Measurements from ENCODE around the gene ZNF808. TPM values are rescaled to one million over a fixed set of nuclear protein-coding genes. Genes with fewer than 3 reads are reported as not detected.
"Not testable (repeated sequence)": the region's sequence is repeated elsewhere in the genome, so short reads cannot be mapped to it uniquely, and the experiment has no call there.

The ZNF808 gene
- polyA plus RNA-seq (2012; ENCODE audit: missing spikeins) = 12.6 TPM

DNA sequence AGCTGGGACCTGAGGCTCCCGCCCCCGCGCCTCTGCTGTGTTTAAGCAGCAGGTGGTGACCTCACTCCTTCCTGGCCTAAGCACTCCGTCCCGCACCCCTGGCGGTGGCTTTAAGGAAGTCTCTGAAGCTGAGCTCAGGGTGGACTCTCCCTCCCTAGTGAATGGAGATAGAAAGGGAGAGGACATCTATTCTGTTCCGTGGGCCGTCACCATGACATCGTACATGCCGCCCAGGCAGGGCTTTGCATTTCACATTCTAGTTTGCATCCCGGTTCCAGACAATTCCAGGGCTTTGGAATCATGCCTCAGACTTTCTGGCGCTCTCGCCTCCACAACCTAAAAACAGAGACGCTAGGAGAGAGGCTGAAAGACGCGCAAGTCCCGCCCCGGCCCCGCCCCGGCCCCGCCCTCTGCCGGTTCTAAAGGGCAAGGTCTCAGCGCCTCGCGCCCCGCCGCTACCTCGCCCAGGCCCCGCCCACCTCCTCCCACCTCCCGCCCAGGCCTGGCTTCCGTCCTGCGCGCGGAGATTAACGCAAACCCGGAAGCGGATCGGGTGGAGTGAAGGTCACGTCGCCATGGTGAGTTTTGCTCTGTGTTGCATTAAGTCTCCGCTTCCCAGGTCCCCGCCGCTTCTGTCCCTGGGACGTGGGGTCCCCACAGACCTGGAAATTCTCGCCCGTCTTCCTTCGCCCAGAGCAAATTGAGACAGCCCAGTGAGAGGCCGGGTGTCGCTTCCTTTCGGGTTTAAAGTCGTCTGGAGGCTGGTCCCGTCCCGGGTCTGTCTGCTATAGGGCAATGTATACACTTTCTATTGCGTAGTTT, at the start of gene ZNF808:
TSS of gene ZNF808 (plus strand) at position 535 of the 822 bp plus-strand sequence. CDS start 15,617 bp downstream, outside the sequence.
- DNase-seq (ENCODE audit: insufficient read length) (peak; percentile 85), FAIRE-seq (peak; percentile 96)
- TF ChIP-seq POLR2A (IDR thresholded peaks at IDR 0.05; ENCODE audit: low read depth, low read length) (peak; percentile 65; the same call in 1 of the 2 replicates), TAF1 (IDR thresholded peaks at IDR 0.05; ENCODE audit: borderline replicate concordance, low read depth, low read length) (no peak), POLR2AphosphoS5 (IDR thresholded peaks at IDR 0.05; ENCODE audit: low read depth, low read length) (peak; percentile 80)

DNA sequence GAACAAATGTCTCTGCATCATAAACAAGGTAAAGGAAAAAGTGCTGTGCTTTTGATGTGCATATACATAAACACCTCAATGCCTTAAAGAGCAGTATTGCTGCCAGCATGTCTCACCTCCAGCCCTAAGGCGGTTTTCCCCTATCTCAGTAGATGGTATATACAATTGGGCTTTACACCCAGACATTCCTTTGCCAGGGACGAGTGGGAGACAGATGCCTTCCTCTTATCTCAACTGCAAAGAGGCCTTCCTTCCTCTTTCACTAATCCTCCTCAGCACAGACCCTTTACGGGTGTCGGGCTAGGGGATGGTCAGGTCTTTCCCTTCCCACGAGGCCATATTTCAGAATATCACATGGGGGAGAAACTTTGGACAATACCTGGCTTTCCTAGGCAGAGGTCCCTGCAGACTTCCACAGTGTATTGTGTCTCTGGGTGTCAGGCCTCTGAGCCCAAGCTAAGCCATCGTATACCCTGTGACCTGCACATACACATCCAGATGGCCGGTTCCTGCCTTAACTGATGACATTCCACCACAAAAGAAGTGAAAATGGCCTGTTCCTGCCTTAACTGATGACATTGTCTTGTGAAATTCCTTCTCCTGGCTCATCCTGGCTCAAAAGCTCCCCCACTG, 43.2 kb upstream of the ZNF808 start:
- not testable (repeated sequence) for DNase-seq (ENCODE audit: insufficient read length); FAIRE-seq

DNA sequence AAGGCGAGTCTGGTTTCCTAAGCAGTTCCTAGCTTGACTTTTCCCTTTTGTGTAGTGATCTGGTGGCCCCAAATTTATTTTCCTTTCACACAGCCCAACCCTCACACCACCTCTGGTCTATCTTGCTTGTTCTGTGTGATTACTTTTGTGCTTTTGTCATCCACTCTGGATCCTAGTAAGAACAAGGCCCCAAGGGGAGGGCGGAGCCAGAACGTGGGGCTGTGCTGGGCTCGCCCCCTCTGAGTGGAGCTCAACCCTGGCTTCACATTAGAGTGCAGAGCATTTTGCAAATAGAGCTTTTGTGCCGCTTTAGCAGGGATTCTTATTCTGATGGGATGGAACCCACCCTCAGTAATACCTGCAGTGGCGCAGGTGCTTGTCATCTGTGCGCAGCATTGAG, 42.4 kb upstream of the ZNF808 start:
- not testable (repeated sequence) for FAIRE-seq; DNase-seq (ENCODE audit: insufficient read length)

DNA sequence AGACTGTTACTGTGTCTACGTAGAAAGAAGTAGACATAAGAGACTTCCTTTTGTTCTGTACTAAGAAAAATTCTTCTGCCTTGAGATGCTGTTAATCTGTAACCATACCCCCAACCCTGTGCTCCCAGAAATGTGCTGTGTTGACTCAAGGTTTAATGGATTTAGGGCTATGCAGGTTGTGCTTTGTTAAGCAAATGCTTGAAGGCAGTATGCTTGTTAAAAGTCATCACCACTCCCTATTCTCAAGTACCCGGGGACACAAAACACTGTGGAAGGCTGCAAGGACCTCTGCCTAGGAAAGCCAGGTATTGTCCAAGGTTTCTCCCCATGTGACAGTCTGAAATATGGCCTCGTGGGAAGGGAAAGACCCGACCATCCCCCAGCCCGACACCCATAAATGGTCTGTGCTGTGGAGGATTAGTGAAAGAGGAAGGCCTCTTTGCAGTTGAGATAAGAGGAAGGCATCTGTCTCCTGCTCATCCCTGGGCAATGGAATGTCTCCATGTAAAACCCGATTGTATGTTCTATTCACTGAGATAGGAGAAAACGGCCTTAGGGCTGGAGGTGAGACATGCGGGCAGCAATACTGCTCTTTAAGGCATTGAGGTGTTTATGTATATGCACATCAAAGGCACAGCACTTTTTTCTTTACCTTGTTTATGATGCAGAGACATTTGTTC, 41.8 kb upstream of the ZNF808 start:
- not testable (repeated sequence) for FAIRE-seq; DNase-seq (ENCODE audit: insufficient read length)

DNA sequence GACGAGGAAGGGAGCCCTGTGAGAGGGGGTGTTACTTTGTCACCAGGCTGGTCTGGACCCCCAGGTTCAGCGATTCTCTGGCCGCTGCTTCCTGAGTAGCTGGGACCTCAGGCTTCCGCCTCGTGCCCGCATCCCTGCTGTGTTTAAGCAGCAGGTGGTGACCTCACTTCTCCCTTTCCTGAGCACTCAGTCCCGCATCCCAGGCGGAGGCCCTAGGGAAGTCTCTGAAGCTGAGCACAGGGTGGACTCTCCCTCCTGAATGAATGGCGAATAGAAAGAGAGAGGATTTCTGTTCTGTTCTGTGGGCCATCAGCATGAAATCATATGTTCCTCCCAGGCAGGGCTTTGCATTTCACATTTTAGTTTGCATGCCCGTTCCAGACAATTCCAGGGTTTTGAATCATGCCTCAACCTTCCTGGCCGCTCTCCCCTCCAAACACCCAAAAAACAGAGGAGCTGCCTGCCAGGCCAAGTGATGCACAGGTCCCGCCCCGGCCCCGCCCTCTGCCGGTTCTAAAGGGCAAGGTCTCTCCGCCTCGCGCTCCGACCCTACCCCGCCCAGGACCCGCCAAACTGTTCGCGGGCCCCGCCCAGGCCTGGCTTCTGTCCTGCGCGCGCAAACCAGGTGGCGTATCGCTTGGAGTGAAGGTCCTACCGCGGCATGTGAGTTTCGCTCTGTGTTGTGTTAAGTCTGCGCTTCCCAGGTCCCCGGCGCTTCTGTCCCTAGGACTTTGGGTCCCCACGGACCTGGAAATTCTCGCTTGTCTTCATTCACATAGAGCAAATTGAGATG, 35.1 kb upstream of the ZNF808 start:
- no peak for DNase-seq (ENCODE audit: insufficient read length)

DNA sequence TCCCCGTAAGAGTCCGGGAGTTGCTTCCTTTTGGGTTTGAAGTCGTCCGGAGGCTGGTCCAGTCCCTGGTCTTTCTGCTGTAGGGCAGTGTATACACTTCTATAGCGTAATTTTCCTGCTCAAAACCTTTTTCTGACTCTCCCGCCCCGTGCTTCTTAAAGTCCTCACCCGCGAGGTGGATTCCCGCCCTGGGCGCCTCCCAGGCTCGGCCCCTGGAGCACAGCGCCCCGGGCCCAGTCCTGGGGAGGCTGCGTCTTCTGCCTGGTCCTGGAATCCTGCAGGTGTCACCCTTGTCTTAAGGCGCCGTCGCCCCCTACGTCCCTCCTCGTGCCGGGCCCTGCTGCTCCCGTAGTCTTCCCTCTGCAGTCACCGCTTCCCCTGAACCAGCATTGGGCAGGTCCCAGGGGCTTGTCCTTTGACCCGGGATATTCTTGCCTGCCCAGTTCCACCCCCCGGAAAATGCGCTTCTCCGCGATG, 34.4 kb upstream of the ZNF808 start:
- no peak for FAIRE-seq
- DNase-seq (ENCODE audit: insufficient read length) = no peak
- TF ChIP-seq POLR2A (IDR thresholded peaks at IDR 0.05; ENCODE audit: low read depth, low read length) (no peak), POLR2AphosphoS5 (IDR thresholded peaks at IDR 0.05; ENCODE audit: low read depth, low read length) (no peak), TAF1 (IDR thresholded peaks at IDR 0.05; ENCODE audit: borderline replicate concordance, low read depth, low read length) (no peak)

More for the DNA sequence above, 35.1 kb upstream of the ZNF808 start:
- TF ChIP-seq POLR2AphosphoS5 (IDR thresholded peaks at IDR 0.05; ENCODE audit: low read depth, low read length) (no peak), POLR2A (IDR thresholded peaks at IDR 0.05; ENCODE audit: low read depth, low read length) (no peak), TAF1 (IDR thresholded peaks at IDR 0.05; ENCODE audit: borderline replicate concordance, low read depth, low read length) (no peak)
- FAIRE-seq = no peak

DNA sequence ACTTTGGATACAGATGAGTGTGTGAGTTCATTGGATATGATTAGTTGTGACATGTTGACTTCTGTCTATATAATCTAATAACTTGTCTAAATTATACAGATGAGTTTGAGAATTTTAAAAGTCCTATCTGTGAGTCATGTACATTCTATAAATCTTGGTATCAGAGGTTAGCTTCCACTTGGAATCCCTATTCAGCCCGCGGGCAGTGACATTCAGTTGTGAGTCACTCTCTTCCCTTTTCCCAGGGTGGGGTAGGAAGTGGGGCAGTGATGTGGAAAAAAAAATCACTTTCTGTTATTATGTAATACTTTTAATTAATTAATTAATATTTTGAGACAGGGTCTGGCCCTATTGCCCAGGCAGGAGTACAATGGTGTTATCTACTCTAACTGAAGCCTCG, 33.0 kb upstream of the ZNF808 start:
- no peak for FAIRE-seq
- no peak for DNase-seq (ENCODE audit: insufficient read length)
- TF ChIP-seq POLR2A (IDR thresholded peaks at IDR 0.05; ENCODE audit: low read depth, low read length) (no peak), POLR2AphosphoS5 (IDR thresholded peaks at IDR 0.05; ENCODE audit: low read depth, low read length) (no peak), TAF1 (IDR thresholded peaks at IDR 0.05; ENCODE audit: borderline replicate concordance, low read depth, low read length) (no peak)

DNA sequence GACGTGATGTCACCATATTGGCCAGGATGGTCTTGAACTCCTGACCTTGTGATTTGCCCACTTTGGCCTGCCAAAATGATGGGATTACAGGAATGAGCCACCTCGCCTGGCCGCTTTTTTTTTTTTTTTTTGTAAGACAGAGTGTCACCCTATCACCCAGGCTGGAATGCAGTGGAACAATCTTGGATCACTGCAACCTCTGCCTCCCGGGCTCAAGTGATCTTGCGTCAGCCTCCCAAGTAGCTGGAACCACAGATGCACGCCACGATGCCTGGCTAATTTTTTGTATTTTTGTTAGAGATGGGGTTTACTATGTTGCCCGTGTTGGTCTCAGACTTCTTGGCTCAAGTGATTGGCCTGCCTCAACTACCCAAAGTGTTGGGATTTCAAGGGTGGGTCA, 28.9 kb upstream of the ZNF808 start:
- TF ChIP-seq TAF1 (IDR thresholded peaks at IDR 0.05; ENCODE audit: borderline replicate concordance, low read depth, low read length) = no peak
- TF ChIP-seq POLR2AphosphoS5 (IDR thresholded peaks at IDR 0.05; ENCODE audit: low read depth, low read length) = no peak
- TF ChIP-seq POLR2A (IDR thresholded peaks at IDR 0.05; ENCODE audit: low read depth, low read length) = no peak
- DNase-seq (ENCODE audit: insufficient read length) (no peak), FAIRE-seq (no peak)

DNA sequence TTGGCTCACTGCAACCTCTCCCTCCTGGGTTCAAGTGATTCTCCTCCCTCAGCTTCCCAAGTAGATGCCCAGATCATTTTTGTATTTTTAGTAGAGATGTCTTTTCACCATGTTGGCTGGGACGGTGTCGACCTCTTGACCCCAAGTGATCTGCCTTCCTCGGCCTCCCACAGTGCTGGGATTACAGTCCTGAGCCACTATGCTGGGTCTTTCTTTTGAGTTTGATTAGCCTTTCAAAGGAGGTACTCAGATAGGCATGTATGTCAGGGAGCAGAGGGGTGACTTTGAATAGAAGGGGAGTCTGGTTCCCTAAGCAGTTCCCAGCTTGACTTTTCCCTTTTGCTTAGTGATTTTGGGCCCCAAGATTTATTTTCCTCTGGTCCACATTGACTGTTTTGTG, 27.0 kb upstream of the ZNF808 start:
- not testable (repeated sequence) for DNase-seq (ENCODE audit: insufficient read length); FAIRE-seq

DNA sequence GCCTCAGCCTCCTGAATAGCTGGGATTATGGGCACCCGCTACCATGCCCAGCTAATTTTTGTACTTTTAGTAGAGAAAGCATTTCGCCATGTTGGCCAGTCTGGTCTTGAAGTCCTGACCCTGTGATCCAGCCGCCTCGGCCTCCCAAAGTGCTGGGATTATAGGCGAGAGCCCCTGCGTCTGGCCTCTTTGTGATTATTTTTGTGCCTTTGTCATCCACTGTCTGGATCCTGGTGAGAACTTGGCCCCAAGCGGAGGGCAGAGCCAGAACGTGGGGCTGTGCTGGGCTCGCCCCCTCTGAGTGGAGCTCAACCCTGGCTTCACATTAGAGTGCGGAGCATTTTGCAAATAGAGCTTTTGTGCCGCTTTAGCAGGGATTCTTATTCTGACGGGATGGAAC, 26.5 kb upstream of the ZNF808 start:
- not testable (repeated sequence) for DNase-seq (ENCODE audit: insufficient read length); FAIRE-seq

DNA sequence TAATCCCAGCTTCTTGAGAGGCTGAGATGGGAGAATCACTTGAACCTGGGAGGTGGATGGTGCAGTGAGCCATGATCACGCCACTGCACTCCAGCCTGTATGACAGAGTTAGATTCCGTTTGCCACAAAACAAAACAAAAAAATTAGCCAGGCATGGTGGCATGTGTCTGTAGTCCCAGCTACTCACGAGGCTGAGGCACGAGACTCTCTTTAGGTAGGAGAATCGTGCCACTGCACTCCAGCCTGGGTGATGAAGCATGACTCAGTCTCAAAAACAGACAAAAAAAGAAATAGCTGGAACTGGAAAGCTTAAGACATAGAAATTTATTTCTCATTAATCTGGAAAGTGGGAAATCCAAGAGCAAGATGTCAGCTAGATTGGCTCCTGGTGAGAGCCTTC, 20.2 kb upstream of the ZNF808 start:
- TF ChIP-seq POLR2AphosphoS5 (IDR thresholded peaks at IDR 0.05; ENCODE audit: low read depth, low read length) (no peak), TAF1 (IDR thresholded peaks at IDR 0.05; ENCODE audit: borderline replicate concordance, low read depth, low read length) (no peak), POLR2A (IDR thresholded peaks at IDR 0.05; ENCODE audit: low read depth, low read length) (no peak)
- FAIRE-seq (no peak), DNase-seq (ENCODE audit: insufficient read length) (no peak)

DNA sequence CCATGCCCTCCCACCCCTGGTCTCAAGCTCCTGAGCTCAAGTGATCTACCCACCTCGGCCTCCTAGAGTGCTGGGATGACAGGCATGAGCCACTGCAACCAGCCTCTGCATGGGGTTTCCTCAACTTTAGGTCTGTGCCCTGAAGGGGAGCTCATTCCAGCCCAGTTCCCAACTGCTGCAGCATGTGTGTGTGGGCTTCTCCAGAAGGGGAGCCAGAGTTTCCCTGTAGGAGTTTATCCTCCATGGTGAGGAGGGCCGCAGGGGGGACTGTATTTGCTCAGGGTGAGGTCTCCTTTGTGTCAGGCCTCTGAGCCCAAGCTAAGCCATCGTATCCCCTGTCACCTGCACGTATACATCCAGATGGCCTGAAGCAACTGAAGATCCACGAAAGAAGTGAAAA, 11.3 kb upstream of the ZNF808 start:
- TF ChIP-seq POLR2A (IDR thresholded peaks at IDR 0.05; ENCODE audit: low read depth, low read length) = no peak
- no peak for TF ChIP-seq TAF1 (IDR thresholded peaks at IDR 0.05; ENCODE audit: borderline replicate concordance, low read depth, low read length)
- no peak for TF ChIP-seq POLR2AphosphoS5 (IDR thresholded peaks at IDR 0.05; ENCODE audit: low read depth, low read length)

More for the DNA sequence above, 11.3 kb upstream of the ZNF808 start:
- DNase-seq (ENCODE audit: insufficient read length) = no peak
- FAIRE-seq = no peak
